Measurements from ENCODE around the gene CPXM1.

Gene CPXM1

DNA sequence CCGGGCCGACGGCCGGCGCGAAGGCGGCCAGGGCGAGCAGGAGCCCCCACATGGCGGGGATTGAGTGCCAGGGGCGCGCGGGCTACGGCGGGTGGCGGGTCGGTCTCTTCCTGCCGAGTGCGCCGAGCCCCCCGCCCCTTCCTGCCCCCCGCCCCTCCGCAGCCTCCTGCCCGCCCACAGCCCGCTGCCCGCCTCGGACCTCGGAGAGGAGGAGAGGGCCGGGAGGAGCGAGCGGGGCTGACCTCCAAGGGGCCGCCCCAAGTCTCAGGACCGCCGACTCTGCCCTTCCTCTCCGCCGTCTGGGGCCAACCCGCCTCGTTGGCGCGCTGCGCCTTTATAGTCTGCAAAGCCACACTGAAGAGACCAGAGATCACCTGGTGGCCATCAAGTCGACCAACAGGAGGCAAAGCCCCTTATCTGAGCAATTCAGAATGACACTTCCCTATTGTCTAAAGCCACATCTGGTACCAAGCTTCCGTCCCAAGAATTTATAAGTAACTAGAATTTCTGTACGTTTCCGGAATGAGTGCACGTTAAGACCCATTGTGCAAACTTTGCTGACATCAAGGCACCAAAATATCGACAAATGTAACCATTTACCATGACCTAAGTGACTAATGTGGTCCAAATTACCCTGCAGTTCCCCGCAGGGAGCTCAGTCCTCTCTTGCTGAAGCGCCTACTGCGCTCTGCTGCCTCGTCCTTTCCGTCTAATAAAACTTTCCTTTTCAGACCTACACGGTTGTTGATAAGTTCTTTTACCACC is at the start of gene CPXM1:
CPXM1 (minus strand) TSS at position 107 of the 765 bp plus-strand sequence; CDS start at position 52, 55 bp downstream.
- Mint-ChIP-seq H3K27me3 (peaks cover 31% of the 10 kb centered on the region), H3K27ac (peak within 1 kb of the TSS; percentile 68)

DNA sequence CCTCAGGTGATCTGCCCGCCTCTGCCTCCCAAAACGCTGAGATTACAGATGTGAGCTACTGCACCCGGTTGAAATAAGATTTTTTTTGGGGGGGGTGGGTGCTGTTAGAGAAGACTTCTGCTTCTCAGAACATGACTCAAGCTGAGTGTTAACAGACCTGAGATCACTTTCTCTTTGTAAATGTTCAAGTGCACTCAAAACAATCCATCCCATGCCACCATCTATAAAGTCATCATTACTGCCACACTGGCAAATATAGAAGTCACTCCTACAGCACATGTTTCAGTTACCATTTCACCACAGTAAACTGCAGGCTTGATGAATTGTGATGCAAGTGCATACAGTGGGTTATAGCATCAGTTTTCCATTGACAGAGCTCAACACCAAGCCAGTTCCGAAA is 49.1 kb upstream of the CPXM1 start:
- H3K9me3 Mint-ChIP-seq (ENCODE audit: low read depth): no peaks in the 10 kb centered on the region
- no peak overlapping the region for H3K27ac Mint-ChIP-seq
- peaks cover 4% of the 10 kb centered on the region for H3K36me3 Mint-ChIP-seq
- no peak overlapping the region for H3K4me3 Mint-ChIP-seq
- no peaks in the 10 kb centered on the region for H3K27me3 Mint-ChIP-seq
- peaks cover 28% of the 10 kb centered on the region for H3K4me1 Mint-ChIP-seq (ENCODE audit: low read depth)

More for the DNA sequence above, at the start of gene CPXM1:
- H3K9me3 Mint-ChIP-seq (ENCODE audit: low read depth): no peaks in the 10 kb centered on the region
- H3K4me3 Mint-ChIP-seq: peak within 1 kb of the TSS; percentile 97
- H3K4me1 Mint-ChIP-seq (ENCODE audit: low read depth): peaks cover 23% of the 10 kb centered on the region
- H3K36me3 Mint-ChIP-seq: peaks cover 4% of the 10 kb centered on the region

DNA sequence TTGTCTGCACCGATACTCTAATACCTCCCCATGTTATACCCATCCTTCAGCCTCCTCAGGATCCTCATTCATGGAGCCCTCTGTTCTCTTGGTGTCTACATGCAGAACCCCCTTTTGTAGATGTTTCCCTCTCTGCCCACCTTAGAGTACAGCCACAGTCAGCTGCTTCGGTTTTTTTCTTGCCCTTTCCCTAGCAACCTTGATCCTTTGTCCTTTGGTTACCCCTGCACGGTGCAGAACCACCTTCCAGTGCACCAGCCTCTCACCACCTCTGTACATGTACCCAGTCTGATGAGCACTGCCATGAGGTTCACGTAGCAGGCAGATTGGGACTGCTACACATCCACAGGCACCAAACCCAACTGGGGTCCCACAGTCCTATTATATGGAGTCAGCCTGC is 47.4 kb upstream of the CPXM1 start:
- peaks cover 40% of the 10 kb centered on the region for H3K4me1 Mint-ChIP-seq (ENCODE audit: low read depth)
- peak overlapping the region; percentile 7 for H3K27ac Mint-ChIP-seq

DNA sequence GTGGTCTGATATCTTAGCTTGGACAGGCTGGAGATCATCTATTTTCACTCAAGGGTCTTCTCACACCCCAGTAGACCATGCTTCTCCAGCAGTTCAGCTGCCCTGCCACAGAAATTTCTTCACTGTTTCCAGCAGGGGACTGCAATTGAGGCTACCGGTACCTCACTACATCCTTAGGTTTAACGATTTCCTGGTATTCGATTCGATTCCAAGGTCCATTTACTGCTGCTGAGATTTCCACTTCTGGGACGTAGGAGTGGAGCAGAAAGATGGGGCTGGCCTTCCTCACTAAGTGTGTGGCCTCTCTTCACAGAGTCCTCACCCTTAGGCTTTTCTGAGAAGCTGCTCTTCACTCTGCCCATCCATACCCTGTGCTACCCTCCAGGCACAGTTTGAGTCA is 46.3 kb upstream of the CPXM1 start:
- no peak overlapping the region for H3K4me3 Mint-ChIP-seq
- H3K4me1 Mint-ChIP-seq (ENCODE audit: low read depth): peaks cover 31% of the 10 kb centered on the region
- no peaks in the 10 kb centered on the region for H3K27me3 Mint-ChIP-seq
- no peak overlapping the region for H3K27ac Mint-ChIP-seq
- no peaks in the 10 kb centered on the region for H3K9me3 Mint-ChIP-seq (ENCODE audit: low read depth)
- peaks cover 5% of the 10 kb centered on the region for H3K36me3 Mint-ChIP-seq

More for the DNA sequence above, 47.4 kb upstream of the CPXM1 start:
- Mint-ChIP-seq H3K9me3 (ENCODE audit: low read depth) (no peaks in the 10 kb centered on the region), H3K4me3 (no peak overlapping the region), H3K27me3 (no peaks in the 10 kb centered on the region), H3K36me3 (peaks cover 5% of the 10 kb centered on the region)

DNA sequence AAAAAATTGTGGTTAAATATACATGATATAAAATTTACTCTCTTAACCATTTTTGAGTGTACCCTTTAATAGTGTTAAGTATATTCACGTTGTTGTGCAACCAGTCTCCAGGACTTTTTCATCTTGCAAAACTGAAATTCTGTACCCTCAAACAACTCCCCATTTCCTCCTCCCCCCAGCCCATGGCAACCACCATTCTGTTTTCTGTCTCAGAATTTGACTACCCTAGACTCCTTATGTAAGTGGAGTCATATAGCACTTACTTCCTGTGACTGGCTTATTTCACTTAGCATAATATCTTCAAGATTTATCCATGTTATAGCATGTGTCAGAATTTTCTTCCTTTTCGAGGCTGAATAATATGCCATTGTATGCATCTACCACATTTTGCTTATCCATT is 45.2 kb upstream of the CPXM1 start:
- Mint-ChIP-seq H3K4me1 (ENCODE audit: low read depth) (peaks cover 34% of the 10 kb centered on the region), H3K27ac (no peak overlapping the region), H3K36me3 (peaks cover 5% of the 10 kb centered on the region), H3K4me3 (no peak overlapping the region), H3K9me3 (ENCODE audit: low read depth) (no peaks in the 10 kb centered on the region), H3K27me3 (no peaks in the 10 kb centered on the region)

DNA sequence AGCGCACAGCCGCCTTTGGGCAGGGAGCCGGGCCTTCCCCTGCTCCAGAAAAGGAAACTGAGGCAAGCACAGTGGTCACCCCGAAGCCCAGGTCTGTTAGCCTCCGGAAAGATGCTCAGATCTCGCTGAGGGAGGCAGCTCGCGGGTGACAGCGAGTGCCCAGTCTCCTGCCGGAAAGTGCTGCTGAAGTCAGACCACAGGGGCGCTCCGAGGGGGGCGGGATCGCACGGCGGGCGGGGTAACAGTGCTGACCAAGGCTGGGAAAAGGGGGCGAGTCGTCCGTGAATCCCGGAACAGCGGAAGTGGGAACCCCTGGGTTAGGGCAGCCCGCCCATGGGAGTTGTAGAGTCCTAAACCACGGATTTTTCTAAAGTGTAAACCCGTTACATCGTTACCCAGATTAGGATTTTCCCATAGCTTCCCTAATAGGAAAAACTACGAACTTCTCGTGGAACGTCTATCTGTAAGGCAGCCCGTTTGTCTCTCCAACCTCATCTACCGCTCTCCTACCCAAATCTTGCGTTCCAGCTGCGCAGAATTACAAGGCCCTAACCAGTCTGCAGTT is 40.6 kb upstream of the CPXM1 start:
- H3K4me1 Mint-ChIP-seq (ENCODE audit: low read depth): peaks cover 49% of the 10 kb centered on the region
- H3K27ac Mint-ChIP-seq: peak overlapping the region; percentile 70

DNA sequence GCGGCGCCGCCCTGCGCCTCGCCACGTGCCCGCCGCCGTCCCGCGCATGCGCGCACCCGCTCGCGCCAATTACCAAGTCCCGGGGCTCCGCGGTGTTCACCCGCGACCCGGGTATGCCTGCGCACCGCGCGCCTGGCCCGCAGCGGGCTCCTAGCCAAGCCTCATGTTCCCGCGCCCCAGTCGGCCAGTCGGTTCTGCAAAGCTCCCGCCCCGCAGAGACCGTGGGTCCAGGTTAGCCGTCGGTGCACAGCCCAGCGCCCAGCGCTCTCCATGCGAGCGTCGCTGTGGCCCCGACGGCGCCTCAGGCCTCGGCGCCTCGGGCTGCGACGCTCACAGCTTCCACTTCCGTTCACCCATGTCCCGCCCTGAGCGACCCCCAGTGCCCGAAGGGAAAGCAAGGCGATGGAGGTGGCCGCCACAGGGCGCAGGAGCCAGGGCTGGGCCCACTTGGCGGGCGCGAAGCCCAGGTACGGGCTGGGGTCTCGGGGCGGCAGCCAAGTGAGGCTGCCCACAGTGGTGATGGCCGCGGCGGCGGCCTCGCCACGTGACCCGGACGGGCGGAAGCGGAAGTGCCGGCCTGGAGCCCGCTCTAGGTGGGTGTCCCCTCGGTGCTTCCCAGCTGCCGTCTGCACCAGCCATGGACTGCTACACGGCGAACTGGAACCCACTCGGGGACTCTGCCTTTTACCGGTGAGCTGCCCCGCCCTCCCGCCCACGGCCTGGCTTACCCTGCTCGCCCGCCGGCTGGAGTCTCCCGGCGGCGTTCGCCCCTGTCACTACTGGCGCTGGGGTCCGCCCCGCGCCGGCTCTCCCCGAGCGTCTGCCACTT is 39.9 kb upstream of the CPXM1 start, which contains the start of the genes PCED1A and VPS16:
PCED1A (minus strand) TSS at position 518 of the 829 bp plus-strand sequence. CDS start 743 bp downstream, outside the sequence.
VPS16 (plus strand) TSS at position 608 of the 829 bp plus-strand sequence; CDS start at position 638, 30 bp downstream.
- Mint-ChIP-seq H3K9me3 (ENCODE audit: low read depth) (no peaks in the 10 kb centered on the region), H3K4me3 (peak within 1 kb of the TSS; percentile 94), H3K27me3 (no peaks in the 10 kb centered on the region), H3K36me3 (peaks cover 8% of the 10 kb centered on the region), H3K4me1 (ENCODE audit: low read depth) (peaks cover 47% of the 10 kb centered on the region), H3K27ac (peak within 1 kb of the TSS; percentile 95)

More for the DNA sequence above, 40.6 kb upstream of the CPXM1 start:
- Mint-ChIP-seq H3K36me3 (peaks cover 8% of the 10 kb centered on the region), H3K4me3 (peak overlapping the region; percentile 94), H3K9me3 (ENCODE audit: low read depth) (no peaks in the 10 kb centered on the region), H3K27me3 (no peaks in the 10 kb centered on the region)

DNA sequence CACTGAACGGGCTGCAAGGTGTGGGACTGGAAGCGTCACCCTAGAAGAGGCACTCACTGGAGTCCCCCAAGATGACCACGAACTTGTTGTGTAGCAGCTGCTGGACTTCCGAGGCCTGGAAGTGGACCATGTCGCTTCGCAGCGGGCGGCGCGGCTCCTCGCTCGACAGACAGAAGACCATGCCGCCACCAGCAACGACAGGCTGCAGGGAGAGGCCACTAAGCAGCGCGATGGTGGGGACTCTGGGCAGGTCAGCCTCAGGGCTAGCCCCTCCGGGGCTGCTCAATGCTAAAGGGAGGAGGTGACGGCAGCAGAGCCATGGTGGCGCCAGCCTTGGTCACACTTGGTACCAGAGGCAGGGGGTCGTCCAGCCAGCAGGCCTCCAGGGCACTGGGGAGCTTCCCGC is 39.3 kb upstream of the CPXM1 start:
- Mint-ChIP-seq H3K4me1 (ENCODE audit: low read depth) (peaks cover 42% of the 10 kb centered on the region), H3K27ac (peak overlapping the region; percentile 95), H3K4me3 (peak overlapping the region; percentile 90), H3K27me3 (no peaks in the 10 kb centered on the region), H3K36me3 (peaks cover 6% of the 10 kb centered on the region), H3K9me3 (ENCODE audit: low read depth) (no peaks in the 10 kb centered on the region)

DNA sequence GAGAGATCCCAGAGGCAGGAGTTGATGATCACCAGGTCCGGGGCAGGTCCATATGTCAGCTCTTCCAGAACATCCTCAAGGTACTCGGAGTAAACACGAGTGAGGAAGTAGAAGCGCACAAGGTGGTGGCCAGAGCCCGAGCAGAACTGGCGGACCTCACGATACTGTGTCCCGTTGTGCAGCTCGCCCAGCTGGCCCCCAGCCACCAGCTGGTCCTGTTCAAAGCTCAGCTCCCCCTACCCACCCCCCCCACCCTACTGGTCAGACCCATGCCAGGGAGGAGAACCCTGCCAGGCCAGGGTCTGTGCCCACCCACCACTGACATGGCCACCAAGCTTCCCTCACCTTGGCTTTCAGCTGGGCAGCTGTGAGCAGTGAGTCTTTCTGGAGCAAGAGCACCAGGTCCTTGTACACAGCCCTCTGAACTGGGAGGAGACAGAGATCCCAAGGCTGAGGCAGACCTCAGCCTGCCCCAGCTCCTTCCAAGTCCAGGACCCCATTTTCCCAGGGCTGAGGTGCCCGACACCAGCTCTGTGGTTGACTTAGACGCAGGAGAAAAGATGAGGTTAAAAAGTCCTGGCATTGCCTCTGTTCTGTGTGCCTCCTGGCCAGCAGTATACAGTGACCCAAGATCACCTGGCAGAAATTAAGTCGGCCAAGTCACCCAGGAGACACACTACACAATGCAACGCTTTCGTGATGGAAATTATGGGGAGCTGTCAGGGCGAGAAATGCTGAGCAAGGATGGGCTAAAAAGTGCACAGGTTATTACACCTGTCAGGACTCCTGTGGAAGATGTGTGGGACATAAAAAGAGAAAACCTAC is 38.6 kb upstream of the CPXM1 start:
- Mint-ChIP-seq H3K9me3 (ENCODE audit: low read depth) (no peaks in the 10 kb centered on the region), H3K4me1 (ENCODE audit: low read depth) (peaks cover 35% of the 10 kb centered on the region), H3K4me3 (peak overlapping the region; percentile 90), H3K27me3 (no peaks in the 10 kb centered on the region), H3K27ac (peak overlapping the region; percentile 95), H3K36me3 (peaks cover 3% of the 10 kb centered on the region)

DNA sequence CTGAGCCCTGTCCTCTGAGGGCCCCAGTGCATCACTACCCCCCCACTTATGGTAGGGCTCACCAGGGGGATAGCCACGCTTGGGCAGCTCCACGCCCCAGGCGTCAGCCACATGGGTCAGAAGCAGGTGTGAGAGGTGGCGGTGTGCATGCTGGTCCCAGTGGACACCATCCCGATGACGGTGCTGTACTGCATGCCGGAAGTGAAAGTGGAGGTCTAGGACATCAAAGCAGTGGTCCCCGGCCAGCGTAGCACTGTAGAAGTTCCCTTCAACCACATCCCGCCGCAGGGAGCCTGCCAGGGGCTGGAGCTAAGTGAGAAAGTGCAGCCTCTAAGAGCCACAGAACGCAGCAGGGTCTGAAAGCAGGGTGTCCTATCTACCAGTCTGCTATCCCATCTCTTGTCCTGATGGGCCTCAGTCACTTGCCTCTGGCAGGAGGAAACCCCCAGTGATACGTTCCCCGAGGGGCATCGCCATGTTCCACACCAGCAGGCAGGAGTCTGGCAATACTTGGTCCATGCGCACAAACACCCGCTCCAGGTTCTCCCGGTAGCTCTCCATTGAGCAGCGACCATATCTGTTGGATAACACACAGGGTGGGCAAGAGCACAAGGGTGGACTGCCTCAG is 37.9 kb upstream of the CPXM1 start:
- Mint-ChIP-seq H3K9me3 (ENCODE audit: low read depth) (no peaks in the 10 kb centered on the region), H3K4me3 (peak overlapping the region; percentile 59), H3K36me3 (peaks cover 3% of the 10 kb centered on the region), H3K27me3 (no peaks in the 10 kb centered on the region), H3K27ac (no peak overlapping the region), H3K4me1 (ENCODE audit: low read depth) (peaks cover 27% of the 10 kb centered on the region)

DNA sequence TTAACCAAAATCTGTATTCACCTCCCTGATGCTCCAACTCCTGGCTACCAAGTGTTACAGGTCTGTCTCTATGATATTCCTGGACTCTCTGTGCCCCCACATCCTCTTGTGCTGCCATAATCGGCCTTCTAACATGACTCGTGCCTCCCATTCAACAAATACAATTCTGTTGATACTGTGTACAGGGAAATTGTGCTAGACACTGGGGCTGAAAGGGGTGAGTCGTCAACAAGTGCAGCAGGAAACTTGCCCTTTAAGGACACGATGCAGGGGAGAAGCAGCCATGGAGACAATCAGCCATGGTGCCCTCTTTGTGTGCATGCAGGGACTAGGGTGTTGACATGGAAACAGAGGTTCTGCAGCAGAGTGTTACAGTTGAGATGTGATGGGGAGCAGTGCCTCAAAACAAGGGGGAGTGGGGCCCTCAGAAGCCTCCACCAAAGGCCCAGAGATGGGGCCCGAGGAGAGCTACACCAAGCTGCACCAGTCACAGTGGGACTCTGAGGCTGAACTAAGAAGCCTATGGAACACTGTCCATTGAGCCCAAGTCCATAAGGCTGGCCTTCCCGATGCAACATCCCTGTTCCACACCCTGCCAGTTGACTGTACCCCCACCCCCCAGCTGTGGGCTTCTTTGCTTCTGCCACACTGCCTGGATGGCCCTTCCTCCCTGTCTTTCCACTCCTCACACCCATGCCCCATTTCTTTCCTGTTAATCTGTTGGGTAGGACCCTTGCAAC is 37.0 kb upstream of the CPXM1 start:
- no peak overlapping the region for H3K4me3 Mint-ChIP-seq
- H3K36me3 Mint-ChIP-seq: peaks cover 3% of the 10 kb centered on the region
- peaks cover 24% of the 10 kb centered on the region for H3K4me1 Mint-ChIP-seq (ENCODE audit: low read depth)
- H3K27me3 Mint-ChIP-seq: no peaks in the 10 kb centered on the region
- H3K27ac Mint-ChIP-seq: no peak overlapping the region
- H3K9me3 Mint-ChIP-seq (ENCODE audit: low read depth): no peaks in the 10 kb centered on the region

DNA sequence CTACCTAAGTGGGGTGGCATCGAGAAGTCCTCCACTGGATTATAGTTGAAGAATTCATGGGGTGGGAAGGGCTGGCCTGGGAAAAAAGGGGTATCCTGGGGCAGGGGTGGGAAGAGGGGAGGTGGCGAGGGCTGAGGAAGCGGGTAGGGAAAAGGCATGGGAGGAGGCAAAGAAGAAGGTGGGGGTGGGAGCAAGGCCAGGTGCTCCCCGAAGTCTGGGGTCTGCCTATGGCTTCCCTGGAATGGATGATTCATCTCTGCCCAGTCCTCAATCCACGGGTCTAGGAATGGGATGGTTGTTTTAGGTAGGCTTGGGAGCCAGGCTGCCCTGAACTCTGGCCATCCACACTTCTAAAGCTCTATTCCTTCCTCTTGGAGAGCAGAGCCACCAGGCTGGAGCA is 35.6 kb upstream of the CPXM1 start:
- no peaks in the 10 kb centered on the region for H3K27me3 Mint-ChIP-seq
- no peak overlapping the region for H3K27ac Mint-ChIP-seq
- H3K4me3 Mint-ChIP-seq: no peak overlapping the region
- H3K4me1 Mint-ChIP-seq (ENCODE audit: low read depth): peaks cover 23% of the 10 kb centered on the region
- peaks cover 3% of the 10 kb centered on the region for H3K36me3 Mint-ChIP-seq
- H3K9me3 Mint-ChIP-seq (ENCODE audit: low read depth): no peaks in the 10 kb centered on the region

DNA sequence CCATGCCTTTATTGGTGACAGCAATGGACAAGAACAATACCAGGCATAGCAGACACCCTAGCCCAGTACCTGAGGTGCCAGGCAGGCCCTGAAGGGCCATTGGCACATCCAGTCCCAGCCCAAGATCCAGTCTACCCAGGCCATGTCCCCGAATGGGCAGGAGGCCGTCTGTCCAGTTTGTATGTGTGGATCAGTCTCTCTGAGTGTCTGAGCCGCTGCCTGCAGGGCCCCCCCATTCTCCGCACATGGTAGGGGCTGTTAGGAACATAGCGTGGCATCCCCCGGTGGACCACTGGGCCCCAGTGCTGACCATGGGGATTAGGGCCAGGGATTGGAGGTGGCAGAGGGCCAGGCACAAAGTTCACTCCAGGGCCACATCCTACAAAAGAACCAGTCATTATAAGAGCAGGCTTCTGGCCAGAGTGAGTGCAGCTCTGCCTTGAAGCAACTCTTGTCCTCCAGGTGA is 34.9 kb upstream of the CPXM1 start:
- Mint-ChIP-seq H3K4me1 (ENCODE audit: low read depth) (peaks cover 23% of the 10 kb centered on the region), H3K36me3 (peaks cover 3% of the 10 kb centered on the region), H3K27me3 (no peaks in the 10 kb centered on the region), H3K9me3 (ENCODE audit: low read depth) (no peaks in the 10 kb centered on the region), H3K4me3 (no peak overlapping the region), H3K27ac (no peak overlapping the region)

All from activated naive CD8-positive, alpha-beta T cell (primary cell).